Uterus (tissue), 4 donors: ENCODE measurements around the gene KCNH8. TPM values are rescaled to one million over a fixed set of nuclear protein-coding genes. Genes with fewer than 3 reads are reported as not detected.

Experiments used
- DNase-seq, 2 donors: peaks; one replicate each; pipeline ENCODE4 v3.0.0-alpha.2; 2019 to 2020
- H3K27ac ChIP-seq, 2 donors: fragments of 200-600 bp; sonication (generic); 1 replicate in 1 of 2; 2 replicates in 1 of 2; pipeline ENCODE4 v1.5.1; 2016 to 2018
- H3K27me3 ChIP-seq, 2 donors: fragments of 200-600 bp; sonication (generic); one replicate each; pipeline ENCODE4 v1.5.1; 2018 to 2019; ENCODE audit warnings: control low read depth in 1 of 2
- H3K36me3 ChIP-seq, 2 donors: fragments of 200-600 bp; sonication (generic); one replicate each; pipeline ENCODE4 v1.5.1; 2019; ENCODE audit warnings: control low read depth in 1 of 2
- H3K4me1 ChIP-seq, 2 donors: fragments of 200-600 bp; sonication (generic); one replicate each; pipeline ENCODE4 v1.5.1; 2018 to 2019; ENCODE audit warnings: control low read depth in 1 of 2
- H3K4me3 ChIP-seq, 2 donors: fragments of 200-600 bp; sonication (generic); 1 replicate in 1 of 2; 2 replicates in 1 of 2; pipeline ENCODE4 v1.5.1; 2018 to 2019; ENCODE audit warnings: mild to moderate bottlenecking in 1 of 2
- H3K9me3 ChIP-seq, 2 donors: fragments of 200-600 bp; sonication (generic); one replicate each; pipeline ENCODE4 v1.5.1; 2019; ENCODE audit warnings: control low read depth in 1 of 2
- CTCF ChIP-seq, 4 experiments: fragments of 200-600 bp in 2 of 4; fragments of 450-650 bp in 2 of 4; sonication (generic) in 2 of 4; IDR thresholded peaks; one replicate each; pipeline ENCODE4 v1.5.1; 2016 to 2019; ENCODE audit warnings: antibody characterized with exemption in 4 of 4, mild to moderate bottlenecking in 2 of 4, moderate library complexity in 1 of 4
- POLR2A ChIP-seq, 2 donors: fragments of 450-650 bp; IDR thresholded peaks; one replicate each; pipeline ENCODE4 v1.6.1; 2016; ENCODE audit warnings: antibody characterized with exemption in 2 of 2, mild to moderate bottlenecking in 1 of 2, moderate library complexity in 1 of 2
- intact Hi-C: fragments of 100-400 bp; cut with DNase I; formaldehyde crosslinking; loops from one replicate; pipeline ENCODE4 v1.15.1; 2023; ENCODE audit warnings: low total_unique reads
- total RNA-seq, 4 donors: library from RNA; depleted of rRNA in 3 of 4; stranded (reverse); fragments of >200 nt in 3 of 4; gene quantifications; one replicate each; pipeline versions ENCODE4 v1.1.0 to v1.2.4, GENCODE V29; 2014 to 2023
- donor health status: DM: yes; HTN: yes; CAD: no.

The KCNH8 gene
- total RNA-seq, 4 donors from 2014 or later: 0.26 to 1.5 (median 0.49) TPM; not detected in 1

DNA sequence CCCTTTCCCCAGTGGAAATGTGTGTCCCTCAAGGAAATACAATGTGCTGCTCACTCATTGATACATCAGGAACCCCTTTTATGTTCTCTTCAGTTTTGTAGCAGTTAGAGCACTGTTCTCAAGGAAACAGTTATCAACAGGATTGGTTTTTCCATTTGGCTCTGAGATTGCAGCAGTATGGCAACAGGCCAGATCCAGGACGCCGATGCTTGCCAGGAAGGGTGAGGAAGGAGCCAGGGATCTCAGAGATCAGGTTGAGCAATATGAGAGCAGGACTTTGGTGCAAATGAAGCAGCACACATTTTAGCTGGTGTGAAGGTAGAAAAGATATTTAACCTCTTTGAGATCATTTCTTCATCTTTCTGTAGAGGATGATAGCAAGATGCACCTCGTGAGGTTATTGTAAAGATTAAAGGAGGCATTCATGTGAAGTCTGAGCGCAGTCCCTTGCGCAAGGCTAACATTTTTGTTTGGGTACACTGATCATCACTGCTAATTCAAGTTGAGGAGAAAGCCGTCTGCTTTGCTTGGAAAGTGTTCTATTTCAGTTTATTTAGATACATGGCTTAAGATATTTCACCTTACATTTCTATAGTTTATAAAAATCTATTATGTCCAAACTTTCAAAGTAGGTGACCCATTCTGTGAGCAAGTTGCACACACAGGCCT, 68.5 kb downstream of the KCNH8 start:
- Histone ChIP-seq H3K27me3 (no peaks in the 10 kb centered on the region), H3K9me3 (no peaks in the 10 kb centered on the region), H3K27ac (no peak overlapping the region), H3K4me3 (no peak overlapping the region), H3K36me3 (no peaks in the 10 kb centered on the region), H3K4me1 (no peaks in the 10 kb centered on the region)
- intact Hi-C loops: no loop called here
- TF ChIP-seq POLR2A (IDR thresholded peaks at IDR 0.05) (no peak), CTCF (IDR thresholded peaks at IDR 0.05) (no peak)
- DNase-seq: peak; percentile 13 to 47

- Histone ChIP-seq H3K4me1 (no peaks in the 10 kb centered on the region), H3K36me3 (no peaks in the 10 kb centered on the region), H3K27ac (no peak overlapping the region), H3K9me3 (no peaks in the 10 kb centered on the region), H3K27me3 (no peaks in the 10 kb centered on the region), H3K4me3 (no peak overlapping the region)
- DNase-seq: no peak
- no peak for TF ChIP-seq CTCF (IDR thresholded peaks at IDR 0.05)
- no peak for TF ChIP-seq POLR2A (IDR thresholded peaks at IDR 0.05)
- intact Hi-C loops: no loop called here
These were observed 72.0 kb downstream of the KCNH8 start for GRCh38 chr3:19220311-19220710.

DNA sequence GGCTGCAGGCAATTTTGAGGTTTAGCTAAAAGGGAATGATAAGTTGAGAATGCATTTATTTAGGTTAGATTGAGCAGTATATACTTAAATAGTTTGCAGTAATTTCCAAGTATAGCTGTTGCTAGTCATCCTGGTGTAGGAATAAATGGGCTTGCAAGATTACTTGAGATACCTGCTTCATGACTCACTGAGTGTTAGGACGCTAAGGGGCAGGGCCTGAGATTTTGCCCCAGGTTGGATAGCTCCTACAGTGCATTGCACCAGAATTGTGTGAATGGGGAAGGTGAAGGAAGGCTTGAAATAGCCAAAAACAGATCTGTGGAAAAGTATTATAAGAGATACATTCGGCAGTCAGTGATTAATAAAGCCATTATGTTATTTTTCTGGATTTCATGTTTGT, 72.8 kb downstream of the KCNH8 start:
- no peak for TF ChIP-seq CTCF (IDR thresholded peaks at IDR 0.05)
- intact Hi-C loops: no loop called here
- no peak for DNase-seq
- H3K9me3 ChIP-seq: no peaks in the 10 kb centered on the region
- H3K36me3 ChIP-seq: no peaks in the 10 kb centered on the region
- no peak overlapping the region for H3K27ac ChIP-seq
- H3K27me3 ChIP-seq: no peaks in the 10 kb centered on the region
- no peak overlapping the region for H3K4me3 ChIP-seq
- H3K4me1 ChIP-seq: no peaks in the 10 kb centered on the region

GRCh38 chr3:19226479-19226878, 78.2 kb downstream of the KCNH8 start:
- TF ChIP-seq CTCF (IDR thresholded peaks at IDR 0.05) (no peak), POLR2A (IDR thresholded peaks at IDR 0.05) (no peak)
- Histone ChIP-seq H3K4me3 (no peak overlapping the region), H3K4me1 (no peaks in the 10 kb centered on the region), H3K9me3 (no peaks in the 10 kb centered on the region), H3K36me3 (no peaks in the 10 kb centered on the region), H3K27me3 (no peaks in the 10 kb centered on the region), H3K27ac (no peak overlapping the region)
- DNase-seq: no peak
- intact Hi-C loops: no loop called here

DNA sequence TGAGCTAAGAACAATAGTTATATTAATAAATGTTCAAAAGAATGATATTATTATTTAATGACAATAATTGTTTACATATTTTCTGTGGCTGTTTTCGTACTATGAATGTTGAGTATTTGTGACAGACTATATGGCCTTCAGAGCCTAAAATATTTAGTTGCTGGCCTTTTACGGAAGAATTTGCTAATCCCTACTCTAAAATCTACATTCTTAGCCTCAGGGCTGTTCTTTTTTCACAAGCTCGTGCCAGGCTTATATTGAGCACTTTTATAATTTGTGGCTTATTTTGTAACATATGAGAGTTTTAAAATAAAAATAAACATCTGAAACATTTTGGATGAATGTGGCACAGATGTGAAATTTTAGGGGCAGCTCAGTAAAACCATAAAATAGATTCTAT, 79.9 kb downstream of the KCNH8 start:
- no peak overlapping the region for H3K27ac ChIP-seq
- H3K4me3 ChIP-seq: no peak overlapping the region
- no peaks in the 10 kb centered on the region for H3K4me1 ChIP-seq
- no peak for DNase-seq
- no peaks in the 10 kb centered on the region for H3K36me3 ChIP-seq
- H3K27me3 ChIP-seq: no peaks in the 10 kb centered on the region
- no peaks in the 10 kb centered on the region for H3K9me3 ChIP-seq
- intact Hi-C loops: no loop called here
- TF ChIP-seq POLR2A (IDR thresholded peaks at IDR 0.05) (no peak), CTCF (IDR thresholded peaks at IDR 0.05) (no peak)
